ENCODE results near the gene ARHGEF39.

Gene ARHGEF39

GRCh38 chr9:35682520-35683315 is 17.7 kb upstream of the ARHGEF39 start:
- FAIRE-seq (no peak), DNase-seq (ENCODE audit: insufficient read length) (no peak)
- TF ChIP-seq TAF1 (IDR thresholded peaks at IDR 0.05; ENCODE audit: borderline replicate concordance, low read depth, low read length) (no peak), POLR2A (IDR thresholded peaks at IDR 0.05; ENCODE audit: low read depth, low read length) (no peak), POLR2AphosphoS5 (IDR thresholded peaks at IDR 0.05; ENCODE audit: low read depth, low read length) (no peak)

- no peak for TF ChIP-seq POLR2AphosphoS5 (IDR thresholded peaks at IDR 0.05; ENCODE audit: low read depth, low read length)
- TF ChIP-seq POLR2A (IDR thresholded peaks at IDR 0.05; ENCODE audit: low read depth, low read length) = no peak
- TF ChIP-seq TAF1 (IDR thresholded peaks at IDR 0.05; ENCODE audit: borderline replicate concordance, low read depth, low read length) = no peak
- FAIRE-seq = no peak
- DNase-seq (ENCODE audit: insufficient read length) = no peak
These were observed 17.1 kb upstream of the ARHGEF39 start for GRCh38 chr9:35682051-35682450.

GRCh38 chr9:35681341-35682002 is 16.5 kb upstream of the ARHGEF39 start:
- no peak for TF ChIP-seq POLR2A (IDR thresholded peaks at IDR 0.05; ENCODE audit: low read depth, low read length)
- no peak for TF ChIP-seq POLR2AphosphoS5 (IDR thresholded peaks at IDR 0.05; ENCODE audit: low read depth, low read length)
- no peak for TF ChIP-seq TAF1 (IDR thresholded peaks at IDR 0.05; ENCODE audit: borderline replicate concordance, low read depth, low read length)
- FAIRE-seq (peak; percentile 17), DNase-seq (ENCODE audit: insufficient read length) (no peak)

- DNase-seq (ENCODE audit: insufficient read length) (no peak), FAIRE-seq (peak; percentile 88)
- no peak for TF ChIP-seq POLR2A (IDR thresholded peaks at IDR 0.05; ENCODE audit: low read depth, low read length)
- no peak for TF ChIP-seq TAF1 (IDR thresholded peaks at IDR 0.05; ENCODE audit: borderline replicate concordance, low read depth, low read length)
- TF ChIP-seq POLR2AphosphoS5 (IDR thresholded peaks at IDR 0.05; ENCODE audit: low read depth, low read length) = no peak
These were observed 15.5 kb upstream of the ARHGEF39 start for GRCh38 chr9:35680331-35681105.

GRCh38 chr9:35679766-35680330 is 14.9 kb upstream of the ARHGEF39 start:
- TF ChIP-seq POLR2AphosphoS5 (IDR thresholded peaks at IDR 0.05; ENCODE audit: low read depth, low read length) (no peak), TAF1 (IDR thresholded peaks at IDR 0.05; ENCODE audit: borderline replicate concordance, low read depth, low read length) (no peak), POLR2A (IDR thresholded peaks at IDR 0.05; ENCODE audit: low read depth, low read length) (no peak)
- FAIRE-seq = peak; percentile 21

GRCh38 chr9:35679091-35679490 is 14.1 kb upstream of the ARHGEF39 start:
- no peak for FAIRE-seq
- no peak for TF ChIP-seq TAF1 (IDR thresholded peaks at IDR 0.05; ENCODE audit: borderline replicate concordance, low read depth, low read length)
- no peak for TF ChIP-seq POLR2AphosphoS5 (IDR thresholded peaks at IDR 0.05; ENCODE audit: low read depth, low read length)
- TF ChIP-seq POLR2A (IDR thresholded peaks at IDR 0.05; ENCODE audit: low read depth, low read length) = no peak

More at GRCh38 chr9:35679766-35680330, 14.9 kb upstream of the ARHGEF39 start:
- DNase-seq (ENCODE audit: insufficient read length) = no peak

GRCh38 chr9:35675732-35676392 is 10.9 kb upstream of the ARHGEF39 start:
- TF ChIP-seq POLR2AphosphoS5 (IDR thresholded peaks at IDR 0.05; ENCODE audit: low read depth, low read length) (no peak), POLR2A (IDR thresholded peaks at IDR 0.05; ENCODE audit: low read depth, low read length) (no peak), TAF1 (IDR thresholded peaks at IDR 0.05; ENCODE audit: borderline replicate concordance, low read depth, low read length) (no peak)
- FAIRE-seq (no peak), DNase-seq (ENCODE audit: insufficient read length) (no peak)

More at GRCh38 chr9:35679091-35679490, 14.1 kb upstream of the ARHGEF39 start:
- no peak for DNase-seq (ENCODE audit: insufficient read length)

- DNase-seq (ENCODE audit: insufficient read length) (no peak), FAIRE-seq (no peak)
- no peak for TF ChIP-seq TAF1 (IDR thresholded peaks at IDR 0.05; ENCODE audit: borderline replicate concordance, low read depth, low read length)
- TF ChIP-seq POLR2A (IDR thresholded peaks at IDR 0.05; ENCODE audit: low read depth, low read length) = no peak
- no peak for TF ChIP-seq POLR2AphosphoS5 (IDR thresholded peaks at IDR 0.05; ENCODE audit: low read depth, low read length)
These were observed 10.2 kb upstream of the ARHGEF39 start for GRCh38 chr9:35675204-35675603.

GRCh38 chr9:35674025-35674361 is 9.0 kb upstream of the ARHGEF39 start:
- DNase-seq (ENCODE audit: insufficient read length) (no peak), FAIRE-seq (no peak)
- TF ChIP-seq POLR2AphosphoS5 (IDR thresholded peaks at IDR 0.05; ENCODE audit: low read depth, low read length) = no peak

- no peak for TF ChIP-seq POLR2AphosphoS5 (IDR thresholded peaks at IDR 0.05; ENCODE audit: low read depth, low read length)
- no peak for TF ChIP-seq TAF1 (IDR thresholded peaks at IDR 0.05; ENCODE audit: borderline replicate concordance, low read depth, low read length)
- no peak for TF ChIP-seq POLR2A (IDR thresholded peaks at IDR 0.05; ENCODE audit: low read depth, low read length)
- no peak for DNase-seq (ENCODE audit: insufficient read length)
- FAIRE-seq = no peak
These were observed 8.4 kb upstream of the ARHGEF39 start, which contains the start of gene CA9 for GRCh38 chr9:35673132-35674024. CA9 (plus strand) TSS chr9:35673928; CDS start chr9:35673960, 32 bp downstream.
